GM12878 (cell line): ENCODE results near the gene GPR18. TPM values are rescaled to one million over a fixed set of nuclear protein-coding genes. Genes with fewer than 3 reads are reported as not detected.
A peak's percentile ranks its signal among the peaks of the same experiment; 100 is the strongest.

ENCODE experiments used
- ATF2 ChIP-seq: IDR thresholded peaks from 2 replicates; pipeline ENCODE4 v1.6.1; 2012; ENCODE audit warnings: low read length, inconsistent platforms
- EP300 ChIP-seq, 2 experiments: fragments of 150-350 bp in 1 of 2; IDR thresholded peaks; 2 replicates each; pipeline ENCODE4 v1.6.1; 2011 to 2012; ENCODE audit warnings: low read depth in 2 of 2, low read length in 2 of 2, borderline replicate concordance in 1 of 2, improper control_type of control experiment in 1 of 2, inconsistent platforms in 1 of 2; ENCODE audit not compliant: control insufficient read depth in 1 of 2
- HDAC2 ChIP-seq: fragments of 200-600 bp; sonication (generic); IDR thresholded peaks from 2 replicates; pipeline ENCODE4 v1.6.1; 2017
- IKZF2 ChIP-seq, 2 experiments: fragments of 450-650 bp; IDR thresholded peaks; 2 replicates each; pipeline ENCODE4 v1.6.1; 2017; ENCODE audit warnings: mild to moderate bottlenecking in 2 of 2, moderate library complexity in 2 of 2
- MEF2A ChIP-seq: IDR thresholded peaks from 2 replicates; pipeline ENCODE4 v1.6.1; 2011; ENCODE audit warnings: low read depth, mild to moderate bottlenecking, low read length, moderate library complexity; ENCODE audit not compliant: insufficient read depth
- NBN ChIP-seq: fragments of 450-650 bp; IDR thresholded peaks from 2 replicates; pipeline ENCODE4 v1.6.1; 2016
- NFIC ChIP-seq: IDR thresholded peaks from 2 replicates; pipeline ENCODE4 v1.6.1; 2012; ENCODE audit warnings: low read depth, mild to moderate bottlenecking, inconsistent platforms, low read length, moderate library complexity
- NFXL1 ChIP-seq: fragments of 450-650 bp; IDR thresholded peaks from 2 replicates; pipeline ENCODE4 v1.6.1; 2017; ENCODE audit warnings: antibody characterized with exemption, mild to moderate bottlenecking, borderline replicate concordance
- NKRF ChIP-seq: fragments of 450-650 bp; conservative IDR thresholded peaks from 2 replicates; pipeline ENCODE4 v1.6.1; 2017; ENCODE audit warnings: mild to moderate bottlenecking, moderate library complexity
- PAX8 ChIP-seq: fragments of 450-650 bp; IDR thresholded peaks from 2 replicates; pipeline ENCODE4 v1.6.1; 2017; ENCODE audit warnings: mild to moderate bottlenecking, moderate library complexity
- PBX3 ChIP-seq: IDR thresholded peaks from 2 replicates; pipeline ENCODE4 v1.6.1; 2011; ENCODE audit warnings: mild to moderate bottlenecking, low read depth, low read length, moderate library complexity; ENCODE audit not compliant: insufficient replicate concordance
- POLR2AphosphoS2 ChIP-seq: IDR thresholded peaks from 2 replicates; pipeline ENCODE4 v1.6.1; 2011; ENCODE audit warnings: low read depth, mild to moderate bottlenecking, low read length, improper control_type of control experiment, moderate library complexity
- RAD21 ChIP-seq: IDR thresholded peaks from 2 replicates; pipeline ENCODE4 v1.6.1; 2011; ENCODE audit warnings: mild to moderate bottlenecking, low read depth, low read length, moderate library complexity; ENCODE audit not compliant: insufficient read depth
- SIX5 ChIP-seq: IDR thresholded peaks from 2 replicates; pipeline ENCODE4 v1.6.1; 2011; ENCODE audit warnings: mild to moderate bottlenecking, low read depth, low read length, moderate library complexity; ENCODE audit not compliant: severe bottlenecking
- SREBF1 ChIP-seq: IDR thresholded peaks from 2 replicates; pipeline ENCODE4 v1.6.1; 2012; ENCODE audit warnings: mild to moderate bottlenecking, low read length
- SRF ChIP-seq, 2 experiments: IDR thresholded peaks; 2 replicates each; pipeline ENCODE4 v1.6.1; 2011; ENCODE audit warnings: low read depth in 2 of 2, low read length in 2 of 2, mild to moderate bottlenecking in 1 of 2, moderate library complexity in 1 of 2
- STAT3 ChIP-seq: IDR thresholded peaks from 2 replicates; pipeline ENCODE4 v1.6.1; 2011; ENCODE audit warnings: low read depth, low read length, improper control_type of control experiment
- TCF3 ChIP-seq: IDR thresholded peaks from 2 replicates; pipeline ENCODE4 v1.6.1; 2012; ENCODE audit warnings: low read depth, mild to moderate bottlenecking, low read length, borderline replicate concordance; ENCODE audit not compliant: insufficient read depth
- USF1 ChIP-seq: IDR thresholded peaks from 2 replicates; pipeline ENCODE4 v1.6.1; 2011; ENCODE audit warnings: borderline replicate concordance, low read depth, mild to moderate bottlenecking, moderate library complexity, mixed read lengths, low read length; ENCODE audit not compliant: insufficient read depth; ENCODE audit errors: extremely low read length
- YY1 ChIP-seq: IDR thresholded peaks from 2 replicates; pipeline ENCODE4 v1.6.1; 2011; ENCODE audit warnings: low read depth, mild to moderate bottlenecking, low read length
- ZNF592 ChIP-seq: fragments of 450-650 bp; IDR thresholded peaks from 2 replicates; pipeline ENCODE4 v1.6.1; 2017; ENCODE audit warnings: mild to moderate bottlenecking, moderate library complexity
- polyA plus RNA-seq, 11 experiments: library from polyadenylated mRNA; depleted of rRNA in 4 of 11; unstranded in 6 of 11; stranded (reverse) in 5 of 11; fragments of >200 nt; fragmentation: Nextera tagmentation in 4 of 11; fragmentation: Illumina TruSeq in 1 of 11; extraction: Ambion mirVana in 4 of 11; extraction: Trizol in 1 of 11; gene quantifications; 1 replicate in 1 of 11; 2 replicates in 10 of 11; pipeline versions ENCODE4 v1.2.1 to v1.2.3, GENCODE V29; 2011 to 2016; ENCODE audit warnings: inconsistent platforms in 2 of 11, missing spikeins in 2 of 11, low read depth in 1 of 11
- total RNA-seq, 4 experiments: library from RNA; depleted of rRNA in 3 of 4; stranded (reverse); fragments of >200 nt in 3 of 4; fragmentation: Illumina TruSeq in 1 of 4; extraction: Trizol in 1 of 4; gene quantifications; 2 replicates each; pipeline versions ENCODE4 v1.2.1 to v1.2.3, GENCODE V29; 2013 to 2021

GPR18 gene
- total and polyA plus RNA-seq, 10 of the 15 experiments (the other 5 are each of a cell fraction or from before 2014, with no cell fraction given) = 3.3 to 12.9 (median 5.2) TPM

- peak in 1 of 2 experiments; percentile 12; a peak in 1 of 4 replicates for TF ChIP-seq IKZF2 (IDR thresholded peaks at IDR 0.05)
- TF ChIP-seq RAD21 = peak; percentile 2; the same call in 1 of the 2 replicates
- TF ChIP-seq PAX8 = no peak
- TF ChIP-seq NFIC = peak; percentile 75
- TF ChIP-seq ATF2 = peak; percentile 39; the same call in 1 of the 2 replicates
- no peak for TF ChIP-seq SIX5
- peak; percentile 80 for TF ChIP-seq POLR2AphosphoS2
- no peak for TF ChIP-seq SREBF1
- no peak; the same call in 1 of the 2 replicates for TF ChIP-seq NKRF
- TF ChIP-seq YY1 = 0 out of 2 replicates have a peak, but pooled peaks have one; percentile 16
- TF ChIP-seq MEF2A = 0 out of 2 replicates have a peak, but pooled peaks have one; percentile 43
- peak; percentile 54 to 92 for TF ChIP-seq SRF (IDR thresholded peaks at IDR 0.05; ENCODE audit: low read depth in 2 of 2, low read length in 2 of 2)
- TF ChIP-seq ZNF592 = no peak
- TF ChIP-seq PBX3 = no peak
- peak; percentile 48; the same call in 1 of the 2 replicates for TF ChIP-seq NBN
- no peak for TF ChIP-seq NFXL1
- TF ChIP-seq STAT3 = 0 out of 2 replicates have a peak, but pooled peaks have one; percentile 64
- peak; percentile 57 to 79; a peak in 1 of 4 replicates for TF ChIP-seq EP300 (IDR thresholded peaks at IDR 0.05; ENCODE audit: borderline replicate concordance in 1 of 2, control insufficient read depth in 1 of 2, low read depth in 2 of 2, low read length in 2 of 2)
- no peak for TF ChIP-seq USF1
- peak; percentile 36; the same call in 1 of the 2 replicates for TF ChIP-seq TCF3
- TF ChIP-seq HDAC2 = no peak
These were observed 49.1 kb upstream of the GPR18 start, which contains the start of gene GPR183 (continued) for GRCh38 chr13:99307247-99307646.
